C4-2B (cell line): Measurements from ENCODE around the gene ABCA9.

Experiments used
- ZFX ChIP-seq: fragments of 450-650 bp; IDR thresholded peaks from 2 replicates; pipeline ENCODE4 v1.6.1; 2017
- TF ChIP-seq, protein P1 (sequence below): fragments of 450-650 bp; conservative IDR thresholded peaks from 2 replicates; pipeline ENCODE4 v1.5.1; 2017; ENCODE audit warnings: mild to moderate bottlenecking

GRCh38 chr17:68963958-68964357 lies 96.8 kb downstream of the ABCA9 start:
- no peak for TF ChIP-seq ZFX
- TF ChIP-seq, protein P1, sequence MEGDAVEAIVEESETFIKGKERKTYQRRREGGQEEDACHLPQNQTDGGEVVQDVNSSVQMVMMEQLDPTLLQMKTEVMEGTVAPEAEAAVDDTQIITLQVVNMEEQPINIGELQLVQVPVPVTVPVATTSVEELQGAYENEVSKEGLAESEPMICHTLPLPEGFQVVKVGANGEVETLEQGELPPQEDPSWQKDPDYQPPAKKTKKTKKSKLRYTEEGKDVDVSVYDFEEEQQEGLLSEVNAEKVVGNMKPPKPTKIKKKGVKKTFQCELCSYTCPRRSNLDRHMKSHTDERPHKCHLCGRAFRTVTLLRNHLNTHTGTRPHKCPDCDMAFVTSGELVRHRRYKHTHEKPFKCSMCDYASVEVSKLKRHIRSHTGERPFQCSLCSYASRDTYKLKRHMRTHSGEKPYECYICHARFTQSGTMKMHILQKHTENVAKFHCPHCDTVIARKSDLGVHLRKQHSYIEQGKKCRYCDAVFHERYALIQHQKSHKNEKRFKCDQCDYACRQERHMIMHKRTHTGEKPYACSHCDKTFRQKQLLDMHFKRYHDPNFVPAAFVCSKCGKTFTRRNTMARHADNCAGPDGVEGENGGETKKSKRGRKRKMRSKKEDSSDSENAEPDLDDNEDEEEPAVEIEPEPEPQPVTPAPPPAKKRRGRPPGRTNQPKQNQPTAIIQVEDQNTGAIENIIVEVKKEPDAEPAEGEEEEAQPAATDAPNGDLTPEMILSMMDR: no peak
